Activated CD4-positive, alpha-beta memory T cell treated with anti-CD3 and anti-CD28 coated beads, Interleukin-2, amount 10 ng/mL, durations not matched to agents 7 days and 5 days (primary cell): ENCODE data around the gene GCNT4. TPM values are rescaled to one million over a fixed set of nuclear protein-coding genes. Genes with fewer than 3 reads are reported as not detected.

Experiments used
- CTCF ChIA-PET: fragments of 350-600 bp; sonication (Branson Sonifier 250); formaldehyde crosslinking; loops from one replicate; lab custom pipeline; 2021; ENCODE audit warnings: antibody characterized with exemption, inconsistent platforms; lab: Charles Lee
- POLR2A ChIA-PET: fragments of 350-600 bp; sonication (Branson Sonifier 250); formaldehyde crosslinking; loops from one replicate; lab custom pipeline; 2021; ENCODE audit warnings: antibody characterized with exemption; lab: Charles Lee
- DNase-seq: peaks from one replicate; pipeline ENCODE4 v3.0.0-alpha.2; 2020
- H3K27ac Mint-ChIP-seq: one replicate; pipeline ENCODE4 v1.8.0; 2021; ENCODE audit warnings: mild to moderate bottlenecking, mixed read lengths
- H3K27me3 Mint-ChIP-seq: one replicate; pipeline ENCODE4 v1.8.0; 2021; ENCODE audit warnings: mixed read lengths
- H3K36me3 Mint-ChIP-seq: one replicate; pipeline ENCODE4 v1.8.0; 2021; ENCODE audit warnings: low read depth, mixed read lengths
- H3K4me1 Mint-ChIP-seq: one replicate; pipeline ENCODE4 v1.8.0; 2021; ENCODE audit warnings: mixed read lengths
- H3K4me3 Mint-ChIP-seq: one replicate; pipeline ENCODE4 v1.8.0; 2021; ENCODE audit warnings: mild to moderate bottlenecking, mixed read lengths
- H3K9me3 Mint-ChIP-seq: one replicate; pipeline ENCODE4 v1.8.0; 2021; ENCODE audit warnings: mixed read lengths
- total RNA-seq, 2 experiments: library from RNA; stranded (reverse); gene quantifications; one replicate each; pipeline ENCODE4 v1.2.3, GENCODE V29; 2021

GCNT4 gene
- total RNA-seq, 2 experiments from 2014 or later, result 1.5 to 1.6 TPM

GRCh38 chr5:75023368-75024159 lies 28.8 kb downstream of the GCNT4 start:
- H3K27ac Mint-ChIP-seq, result peak overlapping the region; percentile 24
- no peak overlapping the region for H3K4me3 Mint-ChIP-seq
- peak; percentile 29 for DNase-seq
- ChIA-PET POLR2A (no interaction called here), CTCF (no interaction called here)
- no peaks in the 10 kb centered on the region for H3K9me3 Mint-ChIP-seq
- peaks cover 15% of the 10 kb centered on the region for H3K4me1 Mint-ChIP-seq
- H3K36me3 Mint-ChIP-seq, result no peaks in the 10 kb centered on the region
- no peaks in the 10 kb centered on the region for H3K27me3 Mint-ChIP-seq

DNA sequence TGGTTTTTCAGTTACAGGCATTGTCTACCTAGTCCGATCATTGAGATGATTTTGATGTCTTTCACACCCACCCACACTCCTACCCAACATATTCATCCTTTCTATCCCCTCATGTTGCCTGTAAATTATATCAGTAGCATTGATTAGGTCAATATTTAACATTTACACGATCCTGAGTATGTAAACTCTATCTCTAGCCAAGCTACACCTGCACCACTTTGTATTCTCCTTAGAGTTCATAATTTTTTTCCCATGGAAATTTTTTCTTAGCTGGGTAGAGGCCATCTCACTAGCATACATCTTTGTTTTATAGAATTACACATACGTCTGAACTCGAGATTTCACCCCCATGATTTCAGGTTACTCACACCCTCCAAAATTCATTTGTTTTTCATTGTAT lies 30.6 kb downstream of the GCNT4 start:
- no peak for DNase-seq
- peaks cover 15% of the 10 kb centered on the region for H3K4me1 Mint-ChIP-seq
- no peaks in the 10 kb centered on the region for H3K9me3 Mint-ChIP-seq
- H3K36me3 Mint-ChIP-seq, result no peaks in the 10 kb centered on the region
- no peak overlapping the region for H3K4me3 Mint-ChIP-seq
- ChIA-PET CTCF (interaction anchor here (0.6 kb wide), 1 partner anchor 27 kb away, joined by 3 read pairs; no protein-coding TSS in a partner anchor), POLR2A (no interaction called here)
- no peak overlapping the region for H3K27ac Mint-ChIP-seq
- no peaks in the 10 kb centered on the region for H3K27me3 Mint-ChIP-seq

- DNase-seq, result no peak
- peaks cover 15% of the 10 kb centered on the region for H3K4me1 Mint-ChIP-seq
- CTCF ChIA-PET, result no interaction called here
- no peaks in the 10 kb centered on the region for H3K36me3 Mint-ChIP-seq
- H3K4me3 Mint-ChIP-seq, result no peak overlapping the region
- no peak overlapping the region for H3K27ac Mint-ChIP-seq
- no peaks in the 10 kb centered on the region for H3K9me3 Mint-ChIP-seq
- H3K27me3 Mint-ChIP-seq, result no peaks in the 10 kb centered on the region
- POLR2A ChIA-PET, result no interaction called here
These were observed 31.1 kb downstream of the GCNT4 start for GRCh38 chr5:75021219-75021618.

GRCh38 chr5:75020016-75020656 lies 32.2 kb downstream of the GCNT4 start:
- no peaks in the 10 kb centered on the region for H3K9me3 Mint-ChIP-seq
- no peaks in the 10 kb centered on the region for H3K36me3 Mint-ChIP-seq
- H3K4me1 Mint-ChIP-seq, result peaks cover 15% of the 10 kb centered on the region
- DNase-seq, result no peak
- H3K4me3 Mint-ChIP-seq, result no peak overlapping the region
- no peak overlapping the region for H3K27ac Mint-ChIP-seq
- CTCF ChIA-PET, result no interaction called here
- no peaks in the 10 kb centered on the region for H3K27me3 Mint-ChIP-seq
- POLR2A ChIA-PET, result no interaction called here

DNA sequence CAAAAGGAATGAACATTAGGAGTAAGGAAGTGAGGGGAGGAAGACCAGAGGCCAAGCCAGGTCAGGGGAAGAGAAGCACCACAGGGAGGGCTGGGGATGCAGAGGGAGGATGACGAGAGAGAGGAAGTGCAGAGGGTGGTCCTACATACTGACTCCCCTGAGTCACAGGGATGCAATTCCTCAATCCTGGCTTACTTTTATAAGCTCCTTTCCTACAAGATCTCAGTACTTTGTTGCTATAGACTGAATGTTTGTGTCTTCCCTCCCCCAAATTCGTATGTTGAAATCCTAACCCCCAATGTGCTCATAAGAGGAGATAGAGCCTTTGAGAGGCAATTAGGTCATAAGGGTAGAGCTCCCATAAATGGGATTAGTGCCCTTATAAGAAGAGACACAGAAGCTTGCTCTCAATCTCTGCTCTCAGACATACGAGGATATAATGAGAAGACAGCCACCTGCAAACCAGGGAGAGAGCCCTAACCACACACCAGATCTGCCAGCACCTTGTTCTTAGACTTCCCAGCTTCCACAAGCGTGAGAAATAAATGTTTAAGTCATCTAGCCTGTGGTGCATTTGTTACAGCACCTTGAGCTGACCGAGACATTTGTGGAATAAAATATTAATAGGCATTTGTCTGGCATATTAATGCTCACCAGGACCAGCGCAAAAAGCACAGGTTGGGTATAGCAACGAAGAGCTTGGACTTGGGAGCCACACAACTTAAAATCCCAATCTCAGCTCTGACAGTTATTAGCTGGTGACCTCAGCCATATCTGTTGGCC lies 33.4 kb downstream of the GCNT4 start:
- Mint-ChIP-seq H3K4me3 (no peak overlapping the region), H3K27ac (no peak overlapping the region), H3K36me3 (no peaks in the 10 kb centered on the region), H3K4me1 (peaks cover 10% of the 10 kb centered on the region), H3K9me3 (no peaks in the 10 kb centered on the region), H3K27me3 (no peaks in the 10 kb centered on the region)
- CTCF ChIA-PET, result no interaction called here
- POLR2A ChIA-PET, result no interaction called here
- DNase-seq, result no peak

DNA sequence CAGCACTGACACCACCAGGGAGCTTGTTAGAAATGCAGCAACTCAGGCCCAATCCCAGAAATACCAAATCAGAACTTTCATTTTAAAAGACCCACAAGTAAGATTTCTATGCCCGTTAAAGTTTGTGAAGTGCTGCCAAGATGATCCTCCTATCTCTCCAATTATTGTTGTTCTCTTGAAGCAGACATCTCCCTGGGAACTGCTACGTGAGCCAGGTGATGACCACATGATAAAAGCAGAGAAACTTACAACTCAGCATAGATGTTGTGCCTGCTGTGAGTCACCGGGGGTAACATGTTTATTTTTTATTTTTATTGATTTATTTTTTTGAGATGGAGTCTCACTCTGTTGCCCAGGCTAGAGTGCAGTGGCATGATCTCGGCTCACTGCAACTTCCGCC lies 34.4 kb downstream of the GCNT4 start:
- Mint-ChIP-seq H3K27me3 (no peaks in the 10 kb centered on the region), H3K9me3 (no peaks in the 10 kb centered on the region), H3K4me1 (no peaks in the 10 kb centered on the region), H3K36me3 (no peaks in the 10 kb centered on the region), H3K27ac (no peak overlapping the region), H3K4me3 (no peak overlapping the region)
- POLR2A ChIA-PET, result no interaction called here
- no peak for DNase-seq
- CTCF ChIA-PET, result no interaction called here

- Mint-ChIP-seq H3K9me3 (no peaks in the 10 kb centered on the region), H3K4me1 (no peaks in the 10 kb centered on the region), H3K27ac (no peak overlapping the region), H3K36me3 (no peaks in the 10 kb centered on the region), H3K27me3 (no peaks in the 10 kb centered on the region), H3K4me3 (no peak overlapping the region)
- POLR2A ChIA-PET, result no interaction called here
- no peak for DNase-seq
- CTCF ChIA-PET, result no interaction called here
These were observed 35.5 kb downstream of the GCNT4 start for GRCh38 chr5:75016896-75017295.

GRCh38 chr5:75012748-75013147 lies 39.6 kb downstream of the GCNT4 start:
- H3K4me3 Mint-ChIP-seq, result no peak overlapping the region
- no peak overlapping the region for H3K27ac Mint-ChIP-seq
- ChIA-PET CTCF (no interaction called here), POLR2A (no interaction called here)
- no peaks in the 10 kb centered on the region for H3K9me3 Mint-ChIP-seq
- H3K4me1 Mint-ChIP-seq, result no peaks in the 10 kb centered on the region
- DNase-seq, result no peak
- no peaks in the 10 kb centered on the region for H3K36me3 Mint-ChIP-seq
- peaks cover 5% of the 10 kb centered on the region for H3K27me3 Mint-ChIP-seq

- H3K9me3 Mint-ChIP-seq, result peaks cover 4% of the 10 kb centered on the region
- DNase-seq, result no peak
- ChIA-PET POLR2A (no interaction called here), CTCF (no interaction called here)
- H3K27me3 Mint-ChIP-seq, result peaks cover 5% of the 10 kb centered on the region
- H3K36me3 Mint-ChIP-seq, result no peaks in the 10 kb centered on the region
- no peaks in the 10 kb centered on the region for H3K4me1 Mint-ChIP-seq
- H3K27ac Mint-ChIP-seq, result no peak overlapping the region
- no peak overlapping the region for H3K4me3 Mint-ChIP-seq
These were observed 41.5 kb downstream of the GCNT4 start for GRCh38 chr5:75010838-75011237.

- DNase-seq, result no peak
- CTCF ChIA-PET, result no interaction called here
- Mint-ChIP-seq H3K4me1 (no peaks in the 10 kb centered on the region), H3K9me3 (peaks cover 13% of the 10 kb centered on the region), H3K27me3 (peaks cover 5% of the 10 kb centered on the region), H3K27ac (no peak overlapping the region), H3K4me3 (no peak overlapping the region), H3K36me3 (no peaks in the 10 kb centered on the region)
- POLR2A ChIA-PET, result no interaction called here
These were observed 42.6 kb downstream of the GCNT4 start for GRCh38 chr5:75009556-75010345.

DNA sequence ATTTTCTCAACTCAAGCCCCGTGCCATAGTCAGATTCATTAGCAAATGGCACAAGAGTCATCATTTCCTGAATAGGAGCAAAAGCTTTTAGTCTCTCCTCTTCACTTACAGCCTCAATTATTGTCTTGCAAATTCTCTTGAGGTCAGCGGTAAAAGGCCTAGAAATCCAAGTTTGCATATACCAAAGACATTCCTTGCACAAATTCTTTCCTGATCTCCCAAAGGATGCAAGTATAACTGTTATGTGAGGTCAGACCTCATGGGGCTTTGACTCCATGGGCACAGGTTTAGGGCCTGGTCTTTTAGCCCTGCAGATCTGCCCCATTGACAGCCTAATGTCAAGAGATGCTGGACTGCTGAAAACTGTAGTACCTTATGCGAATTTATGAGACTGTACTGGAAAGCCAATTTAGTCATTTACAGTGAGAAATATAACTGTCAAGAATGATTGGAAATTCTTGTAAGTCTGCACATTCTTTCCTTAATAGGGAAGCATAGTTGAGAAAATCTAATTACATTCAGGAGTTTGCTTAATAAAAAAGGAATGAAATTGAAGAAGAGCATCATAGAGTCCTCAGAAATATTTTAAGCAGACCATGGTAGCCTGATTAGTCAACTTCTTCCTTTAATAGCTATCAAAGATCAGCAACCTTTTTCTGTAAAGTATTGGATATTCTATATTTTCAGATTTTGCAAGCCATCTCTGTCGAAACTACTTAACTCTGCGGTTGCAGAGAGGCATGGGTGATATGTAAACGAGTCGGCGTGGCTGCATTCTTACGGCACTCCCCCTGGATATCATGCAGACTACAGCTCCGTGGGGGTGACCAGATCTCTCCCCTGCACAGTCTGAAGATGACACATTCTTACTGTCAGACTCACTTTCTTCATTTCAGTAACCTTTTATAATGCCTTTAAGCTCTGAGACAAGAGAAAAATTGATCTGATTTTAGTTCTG lies 45.2 kb downstream of the GCNT4 start:
- CTCF ChIA-PET, result interaction anchor here (2.2 kb wide), 1 partner anchor 43 kb away, joined by 6 read pairs; no protein-coding TSS in a partner anchor
- Mint-ChIP-seq H3K4me3 (no peak overlapping the region), H3K9me3 (peaks cover 15% of the 10 kb centered on the region), H3K4me1 (no peaks in the 10 kb centered on the region), H3K36me3 (no peaks in the 10 kb centered on the region), H3K27me3 (peaks cover 5% of the 10 kb centered on the region), H3K27ac (no peak overlapping the region)
- POLR2A ChIA-PET, result interaction anchor here (0.7 kb wide), 1 partner anchor 710 kb away, joined by 3 read pairs; no protein-coding TSS in a partner anchor
- no peak for DNase-seq

- Mint-ChIP-seq H3K27ac (no peak overlapping the region), H3K4me1 (no peaks in the 10 kb centered on the region), H3K27me3 (peaks cover 5% of the 10 kb centered on the region), H3K4me3 (no peak overlapping the region), H3K36me3 (no peaks in the 10 kb centered on the region), H3K9me3 (peaks cover 15% of the 10 kb centered on the region)
- CTCF ChIA-PET, result interaction anchor here (2.2 kb wide), 1 partner anchor 44 kb away, joined by 6 read pairs; no protein-coding TSS in a partner anchor
- no peak for DNase-seq
- POLR2A ChIA-PET, result no interaction called here
These were observed 46.8 kb downstream of the GCNT4 start for GRCh38 chr5:75005561-75005960.
